ENCODE results near the gene SH3BP4. TPM values are rescaled to one million over a fixed set of nuclear protein-coding genes. Genes with fewer than 3 reads are reported as not detected.
A peak's percentile ranks its signal among the peaks of the same experiment; 100 is the strongest.

Gene SH3BP4
- total RNA-seq, 4 donors from 2014 or later, result 13.5 to 28.4 (median 20.1) TPM

- TF ChIP-seq, protein P1, sequence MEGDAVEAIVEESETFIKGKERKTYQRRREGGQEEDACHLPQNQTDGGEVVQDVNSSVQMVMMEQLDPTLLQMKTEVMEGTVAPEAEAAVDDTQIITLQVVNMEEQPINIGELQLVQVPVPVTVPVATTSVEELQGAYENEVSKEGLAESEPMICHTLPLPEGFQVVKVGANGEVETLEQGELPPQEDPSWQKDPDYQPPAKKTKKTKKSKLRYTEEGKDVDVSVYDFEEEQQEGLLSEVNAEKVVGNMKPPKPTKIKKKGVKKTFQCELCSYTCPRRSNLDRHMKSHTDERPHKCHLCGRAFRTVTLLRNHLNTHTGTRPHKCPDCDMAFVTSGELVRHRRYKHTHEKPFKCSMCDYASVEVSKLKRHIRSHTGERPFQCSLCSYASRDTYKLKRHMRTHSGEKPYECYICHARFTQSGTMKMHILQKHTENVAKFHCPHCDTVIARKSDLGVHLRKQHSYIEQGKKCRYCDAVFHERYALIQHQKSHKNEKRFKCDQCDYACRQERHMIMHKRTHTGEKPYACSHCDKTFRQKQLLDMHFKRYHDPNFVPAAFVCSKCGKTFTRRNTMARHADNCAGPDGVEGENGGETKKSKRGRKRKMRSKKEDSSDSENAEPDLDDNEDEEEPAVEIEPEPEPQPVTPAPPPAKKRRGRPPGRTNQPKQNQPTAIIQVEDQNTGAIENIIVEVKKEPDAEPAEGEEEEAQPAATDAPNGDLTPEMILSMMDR (IDR thresholded peaks at IDR 0.05), result no peak
- no peak for DNase-seq
- Histone ChIP-seq H3K36me3 (no peaks in the 10 kb centered on the region), H3K4me1 (peaks cover 4 to 18% of the 10 kb centered on the region in 2 donors), H3K27me3 (no peaks in the 10 kb centered on the region), H3K4me3 (no peak overlapping the region), H3K27ac (no peak overlapping the region), H3K9me3 (no peaks in the 10 kb centered on the region)
- intact Hi-C loops (cut with DNase I; ENCODE audit: low total_unique reads), result no loop called here
Measured at GRCh38 chr2:234975611-234976010, 23.8 kb downstream of the SH3BP4 start.

- H3K27ac ChIP-seq, result no peak overlapping the region
- no peaks in the 10 kb centered on the region for H3K27me3 ChIP-seq
- intact Hi-C loops (cut with DNase I; ENCODE audit: low total_unique reads), result no loop called here
- no peak for TF ChIP-seq POLR2A (IDR thresholded peaks at IDR 0.05)
- TF ChIP-seq, protein P1 (IDR thresholded peaks at IDR 0.05), result no peak
- H3K9me3 ChIP-seq, result no peaks in the 10 kb centered on the region
- no peak overlapping the region for H3K4me3 ChIP-seq
- no peaks in the 10 kb centered on the region for H3K36me3 ChIP-seq
- no peak for DNase-seq
- H3K4me1 ChIP-seq, result peaks cover 9 to 23% of the 10 kb centered on the region in 2 donors
Measured at GRCh38 chr2:234976479-234977227, 24.8 kb downstream of the SH3BP4 start.

GRCh38 chr2:234977228-234977679, 25.4 kb downstream of the SH3BP4 start:
- H3K4me1 ChIP-seq, result peaks cover 9 to 24% of the 10 kb centered on the region in 2 donors
- H3K36me3 ChIP-seq, result no peaks in the 10 kb centered on the region
- no peak for DNase-seq
- intact Hi-C loops (cut with DNase I; ENCODE audit: low total_unique reads), result no loop called here
- no peak overlapping the region for H3K4me3 ChIP-seq
- TF ChIP-seq, protein P1 (IDR thresholded peaks at IDR 0.05), result no peak
- no peak for TF ChIP-seq POLR2A (IDR thresholded peaks at IDR 0.05)
- no peaks in the 10 kb centered on the region for H3K9me3 ChIP-seq
- H3K27ac ChIP-seq, result no peak overlapping the region
- no peaks in the 10 kb centered on the region for H3K27me3 ChIP-seq

GRCh38 chr2:234978466-234979203, 26.8 kb downstream of the SH3BP4 start:
- H3K27me3 ChIP-seq, result no peaks in the 10 kb centered on the region
- peak overlapping the region; percentile 13 to 60 for H3K27ac ChIP-seq
- no peaks in the 10 kb centered on the region for H3K36me3 ChIP-seq
- no peak overlapping the region for H3K4me3 ChIP-seq
- H3K9me3 ChIP-seq, result no peaks in the 10 kb centered on the region
- TF ChIP-seq, protein P1 (IDR thresholded peaks at IDR 0.05), result no peak
- TF ChIP-seq POLR2A (IDR thresholded peaks at IDR 0.05), result no peak
- peaks cover 9 to 24% of the 10 kb centered on the region in 2 donors for H3K4me1 ChIP-seq
- DNase-seq, result no peak
- intact Hi-C loops (cut with DNase I; ENCODE audit: low total_unique reads), result no loop called here

Measured in uterus (tissue), 4 donors.